H1 (cell line): Measurements from ENCODE around the gene VAMP2. TPM values are rescaled to one million over a fixed set of nuclear protein-coding genes. Genes with fewer than 3 reads are reported as not detected.

Experiments
- CTCF ChIA-PET: fragments of 300-600 bp; sonication (Branson Sonifier 250); formaldehyde crosslinking; loops from one replicate; lab custom pipeline; 2021; ENCODE audit not compliant: partially characterized antibody; lab: Charles Lee
- POLR2A ChIA-PET: fragments of 300-600 bp; sonication (Branson Sonifier 250); formaldehyde crosslinking; loops from one replicate; lab custom pipeline; 2021; ENCODE audit warnings: inconsistent platforms; ENCODE audit not compliant: partially characterized antibody; lab: Charles Lee
- DNase-seq, 2 experiments: peaks; one replicate each; pipeline versions ENCODE4 v3.0.0 to v3.0.0-alpha.2; 2010 to 2022; ENCODE audit warnings: low spot score in 2 of 2, low read depth in 1 of 2, mixed read lengths in 1 of 2
- FAIRE-seq: peaks from 2 replicates; lab custom pipeline; 2011; peaks lifted over from hg19 to GRCh38; lab: Jason Lieb, UNC
- H2AFZ ChIP-seq: 2 replicates; pipeline ENCODE4 v1.8.1; 2012; ENCODE audit warnings: low read length, inconsistent platforms
- H2AK5ac ChIP-seq: 2 replicates; pipeline ENCODE4 v1.6.1; 2013; ENCODE audit warnings: low read depth, low read length
- H2BK120ac ChIP-seq: replicated peaks from 2 replicates; pipeline ENCODE3; 2013; ENCODE audit warnings: low read depth, low read length, inconsistent platforms
- H2BK12ac ChIP-seq: 2 replicates; pipeline ENCODE4 v1.6.1; 2013; ENCODE audit warnings: low read depth, low read length
- H2BK15ac ChIP-seq: 2 replicates; pipeline ENCODE4 v1.6.1; 2013; ENCODE audit warnings: low read length
- H2BK20ac ChIP-seq: 2 replicates; pipeline ENCODE4 v1.6.1; 2013; ENCODE audit warnings: low read length
- H2BK5ac ChIP-seq: 2 replicates; pipeline ENCODE4 v1.6.1; 2013; ENCODE audit warnings: low read depth, low read length
- H3K14ac ChIP-seq: 2 replicates; pipeline ENCODE4 v1.6.1; 2013; ENCODE audit warnings: inconsistent platforms; ENCODE audit not compliant: insufficient read length
- H3K18ac ChIP-seq: 2 replicates; pipeline ENCODE4 v1.6.1; 2013; ENCODE audit warnings: low read length; ENCODE audit errors: extremely low read depth
- H3K23ac ChIP-seq: 2 replicates; pipeline ENCODE4 v1.6.1; 2013; ENCODE audit warnings: inconsistent platforms; ENCODE audit not compliant: insufficient read length
- H3K23me2 ChIP-seq: 2 replicates; pipeline ENCODE4 v1.6.1; 2013; ENCODE audit warnings: low read depth, low read length
- H3K27ac ChIP-seq: 2 replicates; pipeline ENCODE4 v1.6.1; 2011; ENCODE audit warnings: low read depth, low read length, inconsistent platforms
- H3K27me3 ChIP-seq, 4 experiments: replicated peaks in 1 of 4; 1 replicate in 1 of 4; 2 replicates in 3 of 4; pipeline versions ENCODE4 v1.6.1 to v1.8.1; 2011 to 2013; ENCODE audit warnings: low read length in 3 of 4, mild to moderate bottlenecking in 3 of 4, inconsistent platforms in 2 of 4, mixed read lengths in 2 of 4, moderate library complexity in 1 of 4; ENCODE audit not compliant: control insufficient read depth in 3 of 4, insufficient read depth in 3 of 4; ENCODE audit errors: extremely low read depth in 1 of 4
- H3K36me3 ChIP-seq, 4 experiments: 2 replicates each; pipeline versions ENCODE4 v1.6.1 to v1.8.1; 2011 to 2013; ENCODE audit warnings: mild to moderate bottlenecking in 4 of 4, low read length in 3 of 4, moderate library complexity in 2 of 4, control low read depth in 1 of 4, inconsistent platforms in 1 of 4; ENCODE audit not compliant: insufficient read depth in 4 of 4, control insufficient read depth in 2 of 4
- H3K4ac ChIP-seq: replicated peaks from 2 replicates; pipeline ENCODE3; 2013; ENCODE audit warnings: low read length, low read depth, mixed read lengths, inconsistent platforms; ENCODE audit not compliant: insufficient read length
- H3K4me1 ChIP-seq, 4 experiments: replicated peaks in 1 of 4; 1 replicate in 1 of 4; 2 replicates in 3 of 4; pipeline versions ENCODE4 v1.6.1 to v1.8.1; 2011 to 2013; ENCODE audit warnings: low read length in 3 of 4, inconsistent platforms in 2 of 4, mixed read lengths in 1 of 4; ENCODE audit not compliant: insufficient read depth in 4 of 4, control insufficient read depth in 3 of 4
- H3K4me2 ChIP-seq, 2 experiments: 2 replicates each; pipeline versions ENCODE4 v1.6.1 to v1.8.1; 2011 to 2013; ENCODE audit warnings: low read depth in 2 of 2, low read length in 2 of 2, control low read depth in 1 of 2, inconsistent platforms in 1 of 2, mild to moderate bottlenecking in 1 of 2; ENCODE audit not compliant: insufficient read depth in 1 of 2
- H3K4me3 ChIP-seq, 4 experiments: fragments of 200-600, 300-600 bp in 1 of 4; sonication (generic), shearing (Covaris generic), sonication (Bioruptor Twin) in 1 of 4; 2 replicates each; pipeline versions ENCODE4 v1.5.1 to v1.8.1; 2011 to 2016; ENCODE audit warnings: low read length in 4 of 4, low read depth in 3 of 4, control low read depth in 2 of 4, inconsistent platforms in 2 of 4, mild to moderate bottlenecking in 2 of 4, mixed read lengths in 1 of 4, moderate library complexity in 1 of 4; ENCODE audit not compliant: insufficient read depth in 2 of 4; ENCODE audit errors: extremely low read depth in 1 of 4
- H3K56ac ChIP-seq: replicated peaks from 2 replicates; pipeline ENCODE3; 2013; ENCODE audit warnings: low read depth, mild to moderate bottlenecking, mixed read lengths, low read length, inconsistent platforms; ENCODE audit not compliant: insufficient read length
- H3K79me1 ChIP-seq: 2 replicates; pipeline ENCODE4 v1.6.1; 2013; ENCODE audit warnings: low read depth, low read length, control low read depth
- H3K79me2 ChIP-seq, 2 experiments: 2 replicates each; pipeline versions ENCODE4 v1.6.1 to v1.8.1; 2012 to 2013; ENCODE audit warnings: low read length in 2 of 2, mild to moderate bottlenecking in 2 of 2, inconsistent platforms in 1 of 2; ENCODE audit not compliant: insufficient read depth in 2 of 2, control insufficient read depth in 1 of 2
- H3K9ac ChIP-seq, 4 experiments: replicated peaks in 1 of 4; 1 replicate in 1 of 4; 2 replicates in 3 of 4; pipeline versions ENCODE4 v1.6.1 to v1.8.1; 2011 to 2013; ENCODE audit warnings: low read depth in 3 of 4, low read length in 3 of 4, control low read depth in 2 of 4, mild to moderate bottlenecking in 2 of 4, moderate library complexity in 2 of 4, inconsistent platforms in 1 of 4; ENCODE audit errors: extremely low read depth in 1 of 4
- H3K9me3 ChIP-seq, 2 experiments: 2 replicates each; pipeline versions ENCODE4 v1.6.1 to v1.8.1; 2012 to 2013; ENCODE audit warnings: mild to moderate bottlenecking in 2 of 2, moderate library complexity in 2 of 2, control low read depth in 1 of 2, inconsistent platforms in 1 of 2, low read depth in 1 of 2, low read length in 1 of 2, mixed read lengths in 1 of 2; ENCODE audit not compliant: insufficient read depth in 2 of 2
- H4K20me1 ChIP-seq, 2 experiments: replicated peaks in 1 of 2; 2 replicates each; pipeline versions ENCODE3 to v1.8.1; 2011 to 2013; ENCODE audit warnings: inconsistent platforms in 2 of 2, low read length in 2 of 2, mild to moderate bottlenecking in 1 of 2; ENCODE audit not compliant: insufficient read depth in 2 of 2, control insufficient read depth in 1 of 2
- H4K5ac ChIP-seq: 2 replicates; pipeline ENCODE4 v1.6.1; 2013; ENCODE audit warnings: low read length, low read depth, mixed read lengths, inconsistent platforms; ENCODE audit not compliant: insufficient read length
- H4K8ac ChIP-seq: 2 replicates; pipeline ENCODE4 v1.8.0; 2013; ENCODE audit warnings: mild to moderate bottlenecking, moderate library complexity, low read length, inconsistent platforms; ENCODE audit not compliant: insufficient read depth; ENCODE audit errors: extremely low read depth
- H4K91ac ChIP-seq: replicated peaks from 2 replicates; pipeline ENCODE3; 2013; ENCODE audit warnings: low read length, mixed read lengths, inconsistent platforms; ENCODE audit not compliant: insufficient read length
- BACH1 ChIP-seq: IDR thresholded peaks from 2 replicates; pipeline ENCODE4 v1.6.1; 2012; ENCODE audit warnings: low read length, improper control_type of control experiment
- CHD2 ChIP-seq: IDR thresholded peaks from 2 replicates; pipeline ENCODE4 v1.6.1; 2012; ENCODE audit warnings: low read length, improper control_type of control experiment
- CTBP2 ChIP-seq: IDR thresholded peaks from 2 replicates; pipeline ENCODE4 v1.7.0; 2011; ENCODE audit warnings: borderline replicate concordance, mild to moderate bottlenecking, moderate library complexity, mixed read lengths, low read length; ENCODE audit not compliant: insufficient read depth, insufficient read length
- E2F6 ChIP-seq: IDR thresholded peaks from 2 replicates; pipeline ENCODE4 v1.6.1; 2012; ENCODE audit warnings: inconsistent platforms
- HDAC2 ChIP-seq, 2 experiments: fragments of 300-600 bp in 1 of 2; sonication (generic) in 1 of 2; IDR thresholded peaks; 2 replicates each; pipeline ENCODE4 v1.6.1; 2011 to 2012; ENCODE audit warnings: low read depth in 2 of 2, low read length in 2 of 2, mild to moderate bottlenecking in 2 of 2, moderate library complexity in 2 of 2, borderline replicate concordance in 1 of 2, inconsistent platforms in 1 of 2
- HDAC6 ChIP-seq: IDR thresholded peaks from one replicate; pipeline ENCODE4 v1.7.1; 2012; ENCODE audit warnings: low read depth, mild to moderate bottlenecking, inconsistent platforms, low read length, moderate library complexity
- SIN3A ChIP-seq, 2 experiments: IDR thresholded peaks in 1 of 2; conservative IDR thresholded peaks in 1 of 2; 2 replicates each; pipeline ENCODE4 v1.6.1; 2011 to 2012; ENCODE audit warnings: low read length in 2 of 2, improper control_type of control experiment in 1 of 2, low read depth in 1 of 2, mild to moderate bottlenecking in 1 of 2
- SIRT6 ChIP-seq: IDR thresholded peaks from one replicate; pipeline ENCODE4 v1.7.1; 2012; ENCODE audit warnings: low read length, inconsistent platforms
- SIX5 ChIP-seq: IDR thresholded peaks from 2 replicates; pipeline ENCODE4 v1.6.1; 2011; ENCODE audit warnings: mild to moderate bottlenecking, low read depth, low read length
- SP1 ChIP-seq: IDR thresholded peaks from 2 replicates; pipeline ENCODE4 v1.6.1; 2011; ENCODE audit warnings: low read depth, low read length
- TEAD4 ChIP-seq: IDR thresholded peaks from 2 replicates; pipeline ENCODE4 v1.6.1; 2012; ENCODE audit warnings: low read depth, low read length, inconsistent platforms, mixed read lengths
- ZNF274 ChIP-seq: IDR thresholded peaks from 2 replicates; pipeline ENCODE4 v1.7.0; 2012; ENCODE audit warnings: low read length, borderline replicate concordance; ENCODE audit errors: extremely low read depth
- WGBS, 2 experiments: shearing (Covaris generic) in 1 of 2; methylation state at CpG; one replicate each; pipeline versions ENCODE4 v1.1.6 to v1.1.7; 2013 to 2015; ENCODE audit warnings: low lambda C conversion rate in 2 of 2, mixed read lengths in 2 of 2, inconsistent platforms in 1 of 2, low coverage in 1 of 2, missing lambda C conversion rate in 1 of 2; ENCODE audit not compliant: insufficient replicate concordance in 2 of 2, insufficient coverage in 1 of 2, insufficient read length in 1 of 2; ENCODE audit errors: extremely low coverage in 1 of 2, missing lambda C conversion rate in 1 of 2; 5-methylcytosine and 5-hydroxymethylcytosine counted together
- polyA plus RNA-seq, 7 experiments: library from polyadenylated mRNA; depleted of rRNA in 3 of 7; stranded (reverse) in 5 of 7; unstranded in 2 of 7; fragments of >200 nt in 5 of 7; fragments of 200-250 nt in 2 of 7; gene quantifications; 1 replicate in 5 of 7; 2 replicates in 1 of 7; 4 replicates in 1 of 7; pipeline versions ENCODE4 v1.2.1 to v1.2.3, GENCODE V29; 2011 to 2013; ENCODE audit warnings: missing spikeins in 2 of 7, mixed read lengths in 2 of 7
- total RNA-seq: library from RNA; stranded (reverse); fragmentation: NEBNext Ultra II Directional; extraction: Animal tissue kit (Norgen Biotek cat#: 25700); gene quantifications from 2 replicates; pipeline ENCODE4 v1.2.1, GENCODE V29; 2021

The VAMP2 gene
- total and polyA plus RNA-seq, 2 of the 8 experiments (the other 6 are each of a cell fraction or from before 2014, with no cell fraction given): 19.3 to 20.5 TPM

GRCh38 chr17:8125947-8126490 lies 36.7 kb downstream of the VAMP2 start:
- H4K20me1 ChIP-seq: peaks cover 3 to 5% of the 10 kb centered on the region in 2 experiments
- TF ChIP-seq SIX5 (no peak), SIN3A (conservative IDR thresholded peaks at IDR 0.05 in 1 of 2, IDR thresholded peaks at IDR 0.05 in 1 of 2; ENCODE audit: low read depth in 1 of 2, low read length in 2 of 2) (peak in 1 of 2 experiments; percentile 12; a peak in 1 of 4 replicates), CTBP2 (no peak), BACH1 (no peak), ZNF274 (no peak), SIRT6 (no peak), CHD2 (no peak), HDAC6 (no peak), HDAC2 (IDR thresholded peaks at IDR 0.05; ENCODE audit: borderline replicate concordance in 1 of 2, low read depth in 2 of 2, low read length in 2 of 2) (no peak), TEAD4 (no peak), SP1 (no peak), E2F6 (no peak)

More at GRCh38 chr17:8125947-8126490, 36.7 kb downstream of the VAMP2 start:
- Histone ChIP-seq H3K79me1 (no peaks in the 10 kb centered on the region), H3K4me3 (peak overlapping the region; percentile 54 to 89 (median 82)), H3K9ac (no peak overlapping the region), H2BK5ac (no peak overlapping the region), H3K27ac (no peak overlapping the region), H3K23ac (no peak overlapping the region), H3K18ac (no peak overlapping the region), H3K9me3 (no peaks in the 10 kb centered on the region), H2BK20ac (no peak overlapping the region), H4K8ac (no peak overlapping the region; the same call in 1 of the 2 replicates), H3K14ac (no peak overlapping the region), H4K5ac (no peak overlapping the region), H3K79me2 (no peaks in the 10 kb centered on the region), H3K4ac (no peak overlapping the region), H2BK120ac (no peak overlapping the region), H3K23me2 (peaks cover 36% of the 10 kb centered on the region), H2BK15ac (no peak overlapping the region), H2AFZ (0 out of 2 replicates have a peak overlapping the region, but pooled peaks have one; percentile 6), H3K56ac (no peak overlapping the region), H3K36me3 (no peaks in the 10 kb centered on the region), H3K27me3 (peaks cover 30 to 54% (median 51%) of the 10 kb centered on the region in 4 experiments), H3K4me2 (peak overlapping the region; percentile 88 to 93), H4K91ac (no peak overlapping the region), H2BK12ac (0 out of 2 replicates have a peak overlapping the region, but pooled peaks have one; percentile 60), H2AK5ac (no peak overlapping the region), H3K4me1 (peaks cover 0 to 24% (median 12%) of the 10 kb centered on the region in 4 experiments; a peak in 6 of 7 replicates)
- POLR2A ChIA-PET: interaction anchor here (0.6 to 2.4 kb wide), 5 partner anchors 14 to 122 kb away, joined by 3 to 14 read pairs (median 3); partner anchors contain the start of gene AURKB
- FAIRE-seq (peak; percentile 28), DNase-seq (peak in 1 of 2 experiments; percentile 78)
- CTCF ChIA-PET: interaction anchor here (0.6 to 4.3 kb wide), 6 partner anchors 13 to 408 kb away, joined by 3 to 26 read pairs (median 4); no protein-coding TSS in a partner anchor
- WGBS, 2 experiments: 1% methylated on average over 30 of the region's 35 CpGs; no CpG with 5 or more reads in 1 of the 2 experiments
